Measurements from ENCODE around the gene COL16A1.

DNA sequence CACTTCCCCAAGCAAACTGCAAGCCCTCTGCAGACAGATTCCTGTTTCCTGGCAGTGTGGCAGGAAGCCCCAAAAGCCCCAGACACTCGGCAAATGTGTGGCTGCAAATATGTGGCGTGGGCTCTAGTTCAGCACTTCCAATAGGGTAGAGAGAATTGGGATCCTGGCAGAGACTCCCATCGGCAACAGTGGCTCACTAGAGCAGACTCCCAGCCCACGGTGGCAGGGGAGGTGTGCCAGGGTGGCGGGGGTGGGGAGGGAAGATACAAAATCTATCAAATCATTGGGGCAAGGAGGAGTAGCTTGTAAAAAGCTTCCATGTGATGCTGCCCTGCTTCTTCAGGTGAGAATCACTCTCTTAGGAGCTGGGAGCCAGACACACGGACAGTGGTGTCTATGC lies 25.9 kb downstream of the COL16A1 start:
- no peak for TF ChIP-seq POLR2AphosphoS5 (IDR thresholded peaks at IDR 0.05; ENCODE audit: low read depth, low read length)
- no peak for TF ChIP-seq SIN3A (IDR thresholded peaks at IDR 0.05; ENCODE audit: borderline replicate concordance, insufficient read depth, low read length)
